Activated CD4-positive, CD25-positive, alpha-beta regulatory T cell (primary cell): ENCODE measurements around the gene PHF1.

Source experiments
- DNase-seq, 4 experiments: peaks; one replicate each; lab custom pipeline; 2025; lab: John Stamatoyannopoulos, UW

The PHF1 gene

DNA sequence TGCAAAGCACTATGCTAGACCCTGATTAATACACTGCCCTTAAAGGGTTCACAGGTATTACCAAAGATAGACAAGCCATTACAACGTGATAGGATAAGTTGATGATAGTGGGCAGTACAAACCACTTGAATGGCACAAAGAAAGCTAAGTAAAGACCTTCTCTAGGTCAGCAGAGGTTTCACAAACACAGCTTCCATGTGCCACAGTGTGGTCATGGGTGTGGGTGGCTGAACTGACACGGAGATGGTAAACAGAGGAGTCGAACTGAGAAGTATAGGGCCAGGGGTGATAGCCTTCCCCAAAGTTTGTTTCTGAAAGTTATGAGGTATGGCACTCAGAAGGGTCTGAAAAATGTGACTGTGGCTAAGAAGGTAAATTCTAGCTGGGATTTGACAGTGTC is 47.9 kb downstream of the PHF1 start:
- DNase-seq, result no peak

DNA sequence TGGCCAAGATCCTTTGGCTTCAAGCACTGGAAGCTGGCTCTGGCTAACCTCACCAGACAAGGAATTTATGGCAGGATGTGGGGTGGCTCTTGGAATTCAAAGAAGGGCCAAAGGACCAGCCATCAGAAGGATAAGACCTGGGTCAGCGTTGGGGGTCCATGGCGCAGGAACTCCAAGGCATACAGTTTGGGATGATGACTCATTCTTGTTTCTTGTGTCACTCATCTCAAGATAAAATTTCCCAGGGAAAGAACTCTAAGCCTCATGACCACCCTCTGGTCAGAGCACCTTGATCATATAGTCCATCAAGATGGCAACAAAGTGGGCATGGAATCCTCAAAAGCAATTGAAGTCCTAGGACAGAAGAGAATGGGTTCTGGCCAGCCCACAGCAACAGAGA is 48.4 kb downstream of the PHF1 start:
- DNase-seq, result no peak
